Liver (tissue), 9 donors: ENCODE data around the gene PMM1. TPM values are rescaled to one million over a fixed set of nuclear protein-coding genes. Genes with fewer than 3 reads are reported as not detected.

Source experiments
- DNase-seq: peaks from one replicate; pipeline ENCODE4 v3.0.0-alpha.2; 2017; ENCODE audit warnings: low spot score
- H3K27ac ChIP-seq, 2 donors: one replicate each; pipeline ENCODE4 v1.7.0; 2013; ENCODE audit warnings: inconsistent platforms in 2 of 2, low read length in 2 of 2, control low read depth in 1 of 2, low read depth in 1 of 2, mild to moderate bottlenecking in 1 of 2
- H3K27me3 ChIP-seq, 4 donors: one replicate each; pipeline versions ENCODE4 v1.6.1 to v1.7.0; 2013; ENCODE audit warnings: low read length in 3 of 4, inconsistent platforms in 1 of 4, mild to moderate bottlenecking in 1 of 4, moderate library complexity in 1 of 4; ENCODE audit not compliant: control insufficient read depth in 4 of 4, insufficient read depth in 4 of 4
- H3K36me3 ChIP-seq, 4 donors: one replicate each; pipeline versions ENCODE4 v1.6.1 to v1.7.0; 2013; ENCODE audit warnings: low read length in 3 of 4, mild to moderate bottlenecking in 3 of 4, low read depth in 1 of 4, moderate library complexity in 1 of 4; ENCODE audit not compliant: control insufficient read depth in 4 of 4, insufficient read depth in 3 of 4
- H3K4me1 ChIP-seq, 4 donors: one replicate each; pipeline versions ENCODE4 v1.6.1 to v1.7.0; 2013; ENCODE audit warnings: low read length in 3 of 4, mild to moderate bottlenecking in 3 of 4, moderate library complexity in 1 of 4; ENCODE audit not compliant: control insufficient read depth in 4 of 4, insufficient read depth in 4 of 4
- H3K4me3 ChIP-seq, 3 donors: one replicate each; pipeline versions ENCODE4 v1.6.1 to v1.7.0; 2013; ENCODE audit warnings: low read length in 3 of 3, control low read depth in 1 of 3, low read depth in 1 of 3, mild to moderate bottlenecking in 1 of 3
- H3K9ac ChIP-seq, 2 donors: one replicate each; pipeline ENCODE4 v1.7.0; 2013; ENCODE audit warnings: low read length in 2 of 2, mild to moderate bottlenecking in 2 of 2, moderate library complexity in 2 of 2, control low read depth in 1 of 2, low read depth in 1 of 2
- H3K9me3 ChIP-seq, 4 donors: one replicate each; pipeline versions ENCODE4 v1.6.1 to v1.7.0; 2013; ENCODE audit warnings: low read length in 3 of 4; ENCODE audit not compliant: control insufficient read depth in 4 of 4
- ATF3 ChIP-seq: IDR thresholded peaks from 2 replicates; pipeline ENCODE4 v1.6.1; 2016; ENCODE audit warnings: antibody characterized with exemption
- CTCF ChIP-seq: fragments of 150-350 bp; IDR thresholded peaks from 2 replicates; pipeline ENCODE4 v1.5.1; 2017; ENCODE audit warnings: improper control_type of control experiment, low read depth, low read length; ENCODE audit not compliant: missing input control
- EGR1 ChIP-seq, 2 donors: IDR thresholded peaks; 2 replicates each; pipeline ENCODE4 v1.6.1; 2016 to 2018; ENCODE audit warnings: antibody characterized with exemption in 2 of 2, low read depth in 2 of 2
- FOXA1 ChIP-seq: IDR thresholded peaks from 2 replicates; pipeline ENCODE4 v1.6.1; 2016; ENCODE audit warnings: antibody characterized with exemption
- FOXA2 ChIP-seq: IDR thresholded peaks from 2 replicates; pipeline ENCODE4 v1.6.1; 2016; ENCODE audit warnings: antibody characterized with exemption
- GABPA ChIP-seq, 2 donors: IDR thresholded peaks in 1 of 2; conservative IDR thresholded peaks in 1 of 2; 2 replicates each; pipeline ENCODE4 v1.6.1; 2016; ENCODE audit warnings: antibody characterized with exemption in 2 of 2, mild to moderate bottlenecking in 1 of 2, moderate library complexity in 1 of 2
- HNF4A ChIP-seq, 2 donors: conservative IDR thresholded peaks; 2 replicates each; pipeline ENCODE4 v1.6.1; 2016; ENCODE audit warnings: antibody characterized with exemption in 2 of 2, mild to moderate bottlenecking in 2 of 2
- HNF4G ChIP-seq: IDR thresholded peaks from 2 replicates; pipeline ENCODE4 v1.6.1; 2016; ENCODE audit warnings: antibody characterized with exemption
- JUND ChIP-seq, 2 donors: IDR thresholded peaks; 2 replicates each; pipeline ENCODE4 v1.6.1; 2016; ENCODE audit warnings: antibody characterized with exemption in 2 of 2
- MAX ChIP-seq: IDR thresholded peaks from 2 replicates; pipeline ENCODE4 v1.6.1; 2016; ENCODE audit warnings: antibody characterized with exemption
- NR2F2 ChIP-seq: IDR thresholded peaks from 2 replicates; pipeline ENCODE4 v1.6.1; 2016; ENCODE audit warnings: antibody characterized with exemption
- RAD21 ChIP-seq, 2 donors: IDR thresholded peaks; 2 replicates each; pipeline ENCODE4 v1.6.1; 2016; ENCODE audit warnings: antibody characterized with exemption in 2 of 2, mild to moderate bottlenecking in 2 of 2
- REST ChIP-seq: IDR thresholded peaks from 2 replicates; pipeline ENCODE4 v1.6.1; 2016; ENCODE audit warnings: antibody characterized with exemption, mild to moderate bottlenecking
- RXRA ChIP-seq, 2 donors: IDR thresholded peaks; 2 replicates each; pipeline ENCODE4 v1.6.1; 2017 to 2018; ENCODE audit warnings: antibody characterized with exemption in 2 of 2, mild to moderate bottlenecking in 1 of 2
- SP1 ChIP-seq: IDR thresholded peaks from 2 replicates; pipeline ENCODE4 v1.6.1; 2018; ENCODE audit warnings: antibody characterized with exemption, mild to moderate bottlenecking
- TAF1 ChIP-seq: conservative IDR thresholded peaks from 2 replicates; pipeline ENCODE4 v1.6.1; 2016; ENCODE audit warnings: antibody characterized with exemption, mild to moderate bottlenecking
- YY1 ChIP-seq: IDR thresholded peaks from 2 replicates; pipeline ENCODE4 v1.6.1; 2016; ENCODE audit warnings: antibody characterized with exemption, mild to moderate bottlenecking
- ZBTB33 ChIP-seq: IDR thresholded peaks from 2 replicates; pipeline ENCODE4 v1.6.1; 2016; ENCODE audit warnings: antibody characterized with exemption
- WGBS: extraction: QIAGEN DNeasy Blood & Tissue Kit; methylation state at CpG from one replicate; pipeline ENCODE4 v1.1.7; 2013; 5-methylcytosine and 5-hydroxymethylcytosine counted together
- polyA plus RNA-seq, 2 donors: library from polyadenylated mRNA; stranded (reverse) in 1 of 2; unstranded in 1 of 2; fragments of 200-250 nt in 1 of 2; fragments of >200 nt in 1 of 2; fragmentation: Nextera tagmentation in 1 of 2; extraction: Ambion mirVana in 1 of 2; gene quantifications; one replicate each; pipeline versions ENCODE4 v1.2.1 to v1.2.3, GENCODE V29; 2013 to 2015
- total RNA-seq, 2 donors: library from RNA; depleted of rRNA; stranded (reverse); fragments of >200 nt; gene quantifications; one replicate each; pipeline ENCODE4 v1.2.3, GENCODE V29; 2014
- donor health status: healthy.
- donor health status: healthy.
- donor health status: healthy.
- donor health status: healthy.
- donor health status: healthy.

The PMM1 gene
- total and polyA plus RNA-seq, 4 donors: 24.9 to 50.2 (median 32.6) TPM

- Histone ChIP-seq H3K4me1 (peaks cover 0 to 12% (median 5%) of the 10 kb centered on the region in 4 donors), H3K36me3 (peaks cover 9 to 21% (median 20%) of the 10 kb centered on the region in 4 donors), H3K9ac (no peak overlapping the region), H3K9me3 (no peaks in the 10 kb centered on the region), H3K4me3 (no peak overlapping the region), H3K27me3 (no peaks in the 10 kb centered on the region), H3K27ac (no peak overlapping the region)
- no peak for TF ChIP-seq NR2F2
- TF ChIP-seq EGR1 (IDR thresholded peaks at IDR 0.05; ENCODE audit: low read depth in 2 of 2): no peak
- TF ChIP-seq TAF1: no peak
- TF ChIP-seq YY1: no peak
- no peak for TF ChIP-seq REST
- TF ChIP-seq MAX: no peak
- no peak for TF ChIP-seq ZBTB33
- TF ChIP-seq JUND (IDR thresholded peaks at IDR 0.05): no peak
- no peak for TF ChIP-seq CTCF
- no peak for TF ChIP-seq GABPA (IDR thresholded peaks at IDR 0.05 in 1 of 2, conservative IDR thresholded peaks at IDR 0.05 in 1 of 2)
- no peak for TF ChIP-seq SP1
- TF ChIP-seq HNF4A (conservative IDR thresholded peaks at IDR 0.05): no peak
- TF ChIP-seq RAD21 (IDR thresholded peaks at IDR 0.05): no peak
- no peak for TF ChIP-seq RXRA (IDR thresholded peaks at IDR 0.05)
- TF ChIP-seq HNF4G: no peak
- no peak for TF ChIP-seq FOXA2
- no peak for TF ChIP-seq FOXA1
- TF ChIP-seq ATF3: no peak
- 86% methylated on average over 2 of the region's 2 CpGs for WGBS
- DNase-seq: no peak
Measured at GRCh38 chr22:41597635-41597953, 8.0 kb upstream of the PMM1 start.
